Activated CD4-positive, alpha-beta T cell treated with anti-CD3 and anti-CD28 coated beads, Interleukin-2, Interleukin-4, amounts not matched to agents 100 ng/mL and 50 ng/mL, durations not matched to agents 16 hours and 8 hours (primary cell): ENCODE measurements around the gene EPS8L2.
"Not testable (repeated sequence)": the region's sequence is repeated elsewhere in the genome, so short reads cannot be mapped to it uniquely, and the experiment has no call there.

ENCODE experiments used
- DNase-seq: peaks from one replicate; pipeline ENCODE4 v3.0.0-alpha.2; 2020; ENCODE audit warnings: low spot score

EPS8L2 gene

GRCh38 chr11:726278-727220, 20.5 kb downstream of the EPS8L2 start:
- peak; percentile 31 for DNase-seq

- DNase-seq = no peak
These were observed 21.3 kb downstream of the EPS8L2 start for GRCh38 chr11:727281-727701.

GRCh38 chr11:727859-728748, 22.1 kb downstream of the EPS8L2 start:
- DNase-seq = peak; percentile 78

GRCh38 chr11:728901-729491, 23.0 kb downstream of the EPS8L2 start:
- no peak for DNase-seq

GRCh38 chr11:729492-730074, 23.6 kb downstream of the EPS8L2 start:
- DNase-seq = no peak

GRCh38 chr11:733072-733471, 27.0 kb downstream of the EPS8L2 start:
- no peak for DNase-seq

GRCh38 chr11:734541-734940, 28.5 kb downstream of the EPS8L2 start:
- not testable (repeated sequence) for DNase-seq

- DNase-seq = no peak
These were observed 31.3 kb downstream of the EPS8L2 start for GRCh38 chr11:737366-737765.

GRCh38 chr11:737899-738298, 31.9 kb downstream of the EPS8L2 start:
- DNase-seq = not testable (repeated sequence)

- DNase-seq = no peak
These were observed 36.1 kb downstream of the EPS8L2 start for GRCh38 chr11:742156-742546.

GRCh38 chr11:742571-743201, 36.7 kb downstream of the EPS8L2 start:
- DNase-seq = no peak

GRCh38 chr11:745428-745827, 39.4 kb downstream of the EPS8L2 start:
- DNase-seq = no peak

GRCh38 chr11:746289-747157, 40.5 kb downstream of the EPS8L2 start:
- no peak for DNase-seq

GRCh38 chr11:747158-748006, 41.4 kb downstream of the EPS8L2 start, which contains the start of gene TALDO1:
Gene TALDO1, plus strand, starts transcription at chr11:747464. Its CDS starts 18 bp downstream, at chr11:747482.
- DNase-seq = peak; percentile 92

- no peak for DNase-seq
These were observed 42.0 kb downstream of the EPS8L2 start for GRCh38 chr11:748007-748359.

- no peak for DNase-seq
These were observed 43.7 kb downstream of the EPS8L2 start for GRCh38 chr11:749731-750130.

GRCh38 chr11:760236-760635, 54.2 kb downstream of the EPS8L2 start:
- no peak for DNase-seq

GRCh38 chr11:761526-762108, 55.6 kb downstream of the EPS8L2 start:
- no peak for DNase-seq

GRCh38 chr11:762421-763072, 56.5 kb downstream of the EPS8L2 start:
- DNase-seq = no peak
